A549 (cell line): ENCODE data around the gene PAK4. TPM values are rescaled to one million over a fixed set of nuclear protein-coding genes. Genes with fewer than 3 reads are reported as not detected.
A peak's percentile ranks its signal among the peaks of the same experiment; 100 is the strongest.

ENCODE experiments used
- ATAC-seq, 2 experiments: fragments of 200-7000 bp in 1 of 2; fragments of >200 bp in 1 of 2; cut with Nextera tagmentation in 1 of 2; cut with Tn5 transposase in 1 of 2; 3 replicates each; pipeline versions ENCODE4 v1.8.0 to v1.9.1; 2018 to 2020; ENCODE audit warnings: mild to moderate bottlenecking in 1 of 2, moderate library complexity in 1 of 2
- CTCF ChIA-PET: fragments of 300-600 bp; sonication (Branson Sonifier 250); formaldehyde crosslinking; extraction: SDS; loops from one replicate; lab custom pipeline; 2021; ENCODE audit warnings: antibody characterized with exemption, inconsistent platforms; lab: Yijun Ruan, JAX
- POLR2A ChIA-PET: fragments of 350-600 bp; formaldehyde crosslinking; extraction: SDS; loops from one replicate; lab custom pipeline; 2021; ENCODE audit warnings: antibody characterized with exemption, inconsistent platforms; lab: Yijun Ruan, JAX
- DNase-seq, 2 experiments: peaks; one replicate each; pipeline versions ENCODE4 v3.0.0 to v3.0.0-alpha.2; 2011 to 2016; ENCODE audit warnings: low read depth in 1 of 2, low spot score in 1 of 2
- FAIRE-seq: peaks from 2 replicates; lab custom pipeline; 2011; peaks lifted over from hg19 to GRCh38; lab: Jason Lieb, UNC
- H3K27ac ChIP-seq, 2 experiments: fragments of >200 bp; sonication (Bioruptor Twin); formaldehyde crosslinking; 3 replicates each; pipeline ENCODE4 v1.5.1; 2016 to 2017
- H3K4me1 ChIP-seq: fragments of >200 bp; sonication (Bioruptor Twin); formaldehyde crosslinking; 3 replicates; pipeline ENCODE4 v1.6.1; 2016
- H3K4me2 ChIP-seq: fragments of >200 bp; sonication (Bioruptor Twin); formaldehyde crosslinking; 3 replicates; pipeline ENCODE4 v1.6.1; 2016
- H3K4me3 ChIP-seq: fragments of >200 bp; sonication (Bioruptor Twin); formaldehyde crosslinking; 3 replicates; pipeline ENCODE4 v1.5.1; 2016
- H3K9me3 ChIP-seq: fragments of >200 bp; sonication (Bioruptor Twin); formaldehyde crosslinking; 3 replicates; pipeline ENCODE4 v1.6.1; 2016
- CHD2 ChIP-seq: fragments of 150-350 bp; IDR thresholded peaks from 2 replicates; pipeline ENCODE4 v1.6.1; 2014; ENCODE audit warnings: low read length; ENCODE audit not compliant: partially characterized antibody
- EHMT2 ChIP-seq: fragments of 200-600 bp; sonication (generic); IDR thresholded peaks from 2 replicates; pipeline ENCODE4 v1.6.1; 2016; ENCODE audit warnings: antibody characterized with exemption, low read depth, mild to moderate bottlenecking, moderate library complexity
- FOSL2 ChIP-seq, 2 experiments: fragments of 450-650 bp in 1 of 2; fragments of >200 bp in 1 of 2; sonication (Bioruptor Twin) in 1 of 2; formaldehyde crosslinking; IDR thresholded peaks; 2 replicates each; pipeline versions ENCODE4 v1.5.0 to v1.6.1; 2016 to 2020; ENCODE audit warnings: mild to moderate bottlenecking in 1 of 2, moderate library complexity in 1 of 2
- FOXS1 ChIP-seq: fragments of 250-450 bp; sonication (Bioruptor Pico); IDR thresholded peaks from 2 replicates; pipeline ENCODE4 v1.5.0; 2020; ENCODE audit warnings: mild to moderate bottlenecking, moderate library complexity
- HDAC2 ChIP-seq: fragments of 200-600 bp; sonication (generic); IDR thresholded peaks from 2 replicates; pipeline ENCODE4 v1.6.1; 2016
- RAD21 ChIP-seq, 2 experiments: fragments of >200 bp in 1 of 2; sonication (Bioruptor Twin) in 1 of 2; formaldehyde crosslinking in 1 of 2; IDR thresholded peaks in 1 of 2; conservative IDR thresholded peaks in 1 of 2; 2 replicates in 1 of 2; 3 replicates in 1 of 2; pipeline ENCODE4 v1.6.1; 2012 to 2018; ENCODE audit warnings: inconsistent platforms in 1 of 2
- REST ChIP-seq: fragments of 200-600 bp; sonication (generic); IDR thresholded peaks from 2 replicates; pipeline ENCODE4 v1.6.1; 2016; ENCODE audit warnings: antibody characterized with exemption, mild to moderate bottlenecking, moderate library complexity
- RFX5 ChIP-seq: fragments of 450-650 bp; IDR thresholded peaks from 2 replicates; pipeline ENCODE4 v1.7.1; 2014; ENCODE audit warnings: antibody characterized with exemption, mild to moderate bottlenecking, moderate library complexity
- RNF2 ChIP-seq: fragments of 200-600 bp; sonication (generic); IDR thresholded peaks from 2 replicates; pipeline ENCODE4 v1.6.1; 2016; ENCODE audit warnings: low read depth, mild to moderate bottlenecking, antibody characterized with exemption, moderate library complexity, borderline replicate concordance
- WGBS: methylation state at CpG from one replicate; pipeline ENCODE4 v1.1.6; 2017; ENCODE audit errors: missing lambda C conversion rate; 5-methylcytosine and 5-hydroxymethylcytosine counted together
- polyA plus RNA-seq, 4 experiments: library from polyadenylated mRNA; depleted of rRNA in 3 of 4; stranded (reverse); fragments of >200 nt; fragmentation: RNase III in 1 of 4; extraction: RNeasy Plus Mini Kit Qiagen cat#74134 plus additional on column Dnase treatment in 1 of 4; gene quantifications; 2 replicates in 3 of 4; 3 replicates in 1 of 4; pipeline ENCODE4 v1.2.3, GENCODE V29; 2011 to 2017

Gene PAK4
- polyA plus RNA-seq, 2 of the 4 experiments (the other 2 are of a cell fraction), result 42.9 to 84.2 TPM

DNA sequence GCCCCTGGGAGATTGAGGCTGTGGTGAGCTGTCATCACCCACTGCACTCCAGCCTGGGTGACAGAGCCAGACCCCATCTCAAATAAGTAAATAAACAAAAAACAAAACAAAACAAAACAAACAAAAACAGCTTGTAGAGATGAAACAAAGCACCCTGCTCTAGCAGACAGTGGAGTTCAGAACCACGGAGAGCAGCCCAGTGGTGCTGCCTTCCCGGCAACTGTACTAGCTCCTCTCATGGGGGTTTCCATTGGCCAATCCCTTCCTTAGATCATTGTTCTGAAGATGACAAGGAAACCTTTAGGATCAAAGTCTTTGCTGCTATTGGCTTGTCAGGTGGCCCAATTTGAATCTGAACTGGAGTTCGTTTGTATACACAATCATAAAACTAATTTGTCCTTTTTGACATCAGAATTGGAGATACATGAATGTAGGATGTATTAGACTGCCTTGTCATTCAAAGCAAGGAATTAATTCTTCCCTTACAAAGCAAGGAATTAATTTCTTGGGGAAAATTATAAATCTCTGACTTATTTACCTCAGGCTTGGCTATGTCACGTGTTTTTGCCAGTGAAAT, 98.2 kb downstream of the PAK4 start:
- Histone ChIP-seq H3K4me2 (no peak overlapping the region), H3K9me3 (no peaks in the 10 kb centered on the region; the same call in 2 of the 3 replicates), H3K27ac (no peak overlapping the region), H3K4me3 (no peak overlapping the region), H3K4me1 (no peaks in the 10 kb centered on the region)
- POLR2A ChIA-PET, result no interaction called here
- peak; percentile 86; the same call in 1 of the 2 replicates for TF ChIP-seq RFX5
- TF ChIP-seq FOXS1 (CRISPR knock-in tag), result 0 out of 2 replicates have a peak, but pooled peaks have one; percentile 45
- TF ChIP-seq EHMT2, result peak; percentile 96
- TF ChIP-seq RNF2, result peak; percentile 19; the same call in 1 of the 2 replicates
- TF ChIP-seq RAD21 (conservative IDR thresholded peaks at IDR 0.05 in 1 of 2, IDR thresholded peaks at IDR 0.05 in 1 of 2), result no peak
- TF ChIP-seq CHD2, result no peak
- peak; percentile 97 for TF ChIP-seq REST
- DNase-seq, result peak in 1 of 2 experiments; percentile 74
- CTCF ChIA-PET, result interaction anchor here (0.9 to 1.5 kb wide), 2 partner anchors 32 to 122 kb away, joined by 4 to 5 read pairs; no protein-coding TSS in a partner anchor
- WGBS, result 14% methylated on average over 4 of the region's 4 CpGs
- FAIRE-seq, result peak; percentile 79
- peak; percentile 72 to 84; a peak in 5 of 6 replicates for ATAC-seq

GRCh38 chr19:39224910-39225309, 99.3 kb downstream of the PAK4 start:
- DNase-seq, result peak in 1 of 2 experiments; percentile 49
- Histone ChIP-seq H3K4me3 (no peak overlapping the region), H3K4me1 (no peaks in the 10 kb centered on the region), H3K27ac (no peak overlapping the region), H3K9me3 (no peaks in the 10 kb centered on the region), H3K4me2 (no peak overlapping the region)
- no peak for TF ChIP-seq FOSL2 (IDR thresholded peaks at IDR 0.05)
- peak; percentile 44 for TF ChIP-seq FOSL2 (CRISPR knock-in tag; IDR thresholded peaks at IDR 0.05)
- no peak for TF ChIP-seq HDAC2
- TF ChIP-seq RAD21 (conservative IDR thresholded peaks at IDR 0.05 in 1 of 2, IDR thresholded peaks at IDR 0.05 in 1 of 2), result 0 out of 5 replicates have a peak, but pooled peaks of 1 of the 2 experiments have one; percentile 8
- peak in 1 of 2 experiments; percentile 14; a peak in 1 of 6 replicates for ATAC-seq
- FAIRE-seq, result no peak
- ChIA-PET POLR2A (no interaction called here), CTCF (interaction anchor here (0.8 to 2.2 kb wide), 8 partner anchors 9 to 822 kb away, joined by 3 to 9 read pairs (median 4); partner anchors contain the start of gene FAM98C)
- WGBS, result 19% methylated on average over 3 of the region's 3 CpGs

Other genes starting within 250 kb of the PAK4 start
- gene RINL, start 247.5 kb upstream of the PAK4 start, polyA plus RNA-seq (2011; rRNA removed), result 6.3 and 6.6 TPM in 2 replicates
- gene RINL, start 247.5 kb upstream of the PAK4 start, polyA plus RNA-seq (2017; fragmentation: RNase III; extraction: RNeasy Plus Mini Kit Qiagen cat#74134 plus additional on column Dnase treatment), result 2.9 to 3.5 TPM (median 3.1 TPM) in 3 replicates
- 28.6 and 31.5 TPM in 2 replicates for gene SIRT2, start 226.2 kb upstream of the PAK4 start, polyA plus RNA-seq (2011; rRNA removed)
- 28.3 to 30.4 TPM (median 30.4 TPM) in 3 replicates for gene SIRT2, start 226.2 kb upstream of the PAK4 start, polyA plus RNA-seq (2017; fragmentation: RNase III; extraction: RNeasy Plus Mini Kit Qiagen cat#74134 plus additional on column Dnase treatment)
- 25.6 and 35.0 TPM in 2 replicates for gene NFKBIB, start 225.8 kb upstream of the PAK4 start, polyA plus RNA-seq (2011; rRNA removed)
- 56.4 to 61.7 TPM (median 59.5 TPM) in 3 replicates for gene NFKBIB, start 225.8 kb upstream of the PAK4 start, polyA plus RNA-seq (2017; fragmentation: RNase III; extraction: RNeasy Plus Mini Kit Qiagen cat#74134 plus additional on column Dnase treatment)
- 0.40 and 0.68 TPM in 2 replicates for gene CCER2, start 213.6 kb upstream of the PAK4 start, polyA plus RNA-seq (2011; rRNA removed)
- 1.1 to 1.9 TPM (median 1.5 TPM) in 3 replicates for gene CCER2, start 213.6 kb upstream of the PAK4 start, polyA plus RNA-seq (2017; fragmentation: RNase III; extraction: RNeasy Plus Mini Kit Qiagen cat#74134 plus additional on column Dnase treatment)
- 46.1 and 46.7 TPM in 2 replicates for gene SARS2, start 195.0 kb upstream of the PAK4 start, polyA plus RNA-seq (2011; rRNA removed)
- 81.8 to 98.0 TPM (median 93.4 TPM) in 3 replicates for gene SARS2, start 195.0 kb upstream of the PAK4 start, polyA plus RNA-seq (2017; fragmentation: RNase III; extraction: RNeasy Plus Mini Kit Qiagen cat#74134 plus additional on column Dnase treatment)
- gene MRPS12, start 194.8 kb upstream of the PAK4 start, polyA plus RNA-seq (2011; rRNA removed), result 92.8 and 104 TPM in 2 replicates
- gene MRPS12, start 194.8 kb upstream of the PAK4 start, polyA plus RNA-seq (2017; fragmentation: RNase III; extraction: RNeasy Plus Mini Kit Qiagen cat#74134 plus additional on column Dnase treatment), result 198 to 217 TPM (median 213 TPM) in 3 replicates
- gene FBXO17, start 150.0 kb upstream of the PAK4 start, polyA plus RNA-seq (2011; rRNA removed), result 68.1 and 73.1 TPM in 2 replicates
- 98.5 to 112 TPM (median 111 TPM) in 3 replicates for gene FBXO17, start 150.0 kb upstream of the PAK4 start, polyA plus RNA-seq (2017; fragmentation: RNase III; extraction: RNeasy Plus Mini Kit Qiagen cat#74134 plus additional on column Dnase treatment)
- 13.4 and 15.2 TPM in 2 replicates for gene FBXO27, start 93.2 kb upstream of the PAK4 start, polyA plus RNA-seq (2011; rRNA removed)
- gene FBXO27, start 93.2 kb upstream of the PAK4 start, polyA plus RNA-seq (2017; fragmentation: RNase III; extraction: RNeasy Plus Mini Kit Qiagen cat#74134 plus additional on column Dnase treatment), result 12.5 to 17.5 TPM (median 14.2 TPM) in 3 replicates
- 0.06 and 0.08 TPM in 2 replicates for gene ACP7, start 41.4 kb upstream of the PAK4 start, polyA plus RNA-seq (2011; rRNA removed)
- 0.25 to 0.44 TPM (median 0.28 TPM) in 3 replicates for gene ACP7, start 41.4 kb upstream of the PAK4 start, polyA plus RNA-seq (2017; fragmentation: RNase III; extraction: RNeasy Plus Mini Kit Qiagen cat#74134 plus additional on column Dnase treatment)
- gene NCCRP1, start 71.2 kb downstream of the PAK4 start, polyA plus RNA-seq (2011; rRNA removed), result 0.90 and 1.1 TPM in 2 replicates
- gene NCCRP1, start 71.2 kb downstream of the PAK4 start, polyA plus RNA-seq (2017; fragmentation: RNase III; extraction: RNeasy Plus Mini Kit Qiagen cat#74134 plus additional on column Dnase treatment), result 0.71 to 1.1 TPM (median 0.99 TPM) in 3 replicates
- gene SYCN, start 78.5 kb downstream of the PAK4 start, polyA plus RNA-seq (2011; rRNA removed), result not detected in 2 replicates
- gene SYCN, start 78.5 kb downstream of the PAK4 start, polyA plus RNA-seq (2017; fragmentation: RNase III; extraction: RNeasy Plus Mini Kit Qiagen cat#74134 plus additional on column Dnase treatment), result not detected in 3 replicates
- gene IFNL3, start 119.2 kb downstream of the PAK4 start, polyA plus RNA-seq (2011; rRNA removed), result not detected in 2 replicates
- gene IFNL3, start 119.2 kb downstream of the PAK4 start, polyA plus RNA-seq (2017; fragmentation: RNase III; extraction: RNeasy Plus Mini Kit Qiagen cat#74134 plus additional on column Dnase treatment), result not detected in 3 replicates
- not detected in 2 replicates for gene IFNL4, start 123.1 kb downstream of the PAK4 start, polyA plus RNA-seq (2011; rRNA removed)
- gene IFNL4, start 123.1 kb downstream of the PAK4 start, polyA plus RNA-seq (2017; fragmentation: RNase III; extraction: RNeasy Plus Mini Kit Qiagen cat#74134 plus additional on column Dnase treatment), result not detected in 3 replicates
- not detected in 2 replicates for gene IFNL2, start 142.6 kb downstream of the PAK4 start, polyA plus RNA-seq (2011; rRNA removed)
- not detected in 3 replicates for gene IFNL2, start 142.6 kb downstream of the PAK4 start, polyA plus RNA-seq (2017; fragmentation: RNase III; extraction: RNeasy Plus Mini Kit Qiagen cat#74134 plus additional on column Dnase treatment)
- gene IFNL1, start 170.6 kb downstream of the PAK4 start, polyA plus RNA-seq (2011; rRNA removed), result not detected in 2 replicates
- gene IFNL1, start 170.6 kb downstream of the PAK4 start, polyA plus RNA-seq (2017; fragmentation: RNase III; extraction: RNeasy Plus Mini Kit Qiagen cat#74134 plus additional on column Dnase treatment), result not detected in 3 replicates
- 1.1 and 1.6 TPM in 2 replicates for gene LRFN1, start 195.1 kb downstream of the PAK4 start, polyA plus RNA-seq (2011; rRNA removed)
- 7.9 to 9.1 TPM (median 8.7 TPM) in 3 replicates for gene LRFN1, start 195.1 kb downstream of the PAK4 start, polyA plus RNA-seq (2017; fragmentation: RNase III; extraction: RNeasy Plus Mini Kit Qiagen cat#74134 plus additional on column Dnase treatment)
- gene GMFG, start 210.3 kb downstream of the PAK4 start, polyA plus RNA-seq (2011; rRNA removed), result 0.37 TPM in 1 of 2 replicates, not detected in the other
- gene GMFG, start 210.3 kb downstream of the PAK4 start, polyA plus RNA-seq (2017; fragmentation: RNase III; extraction: RNeasy Plus Mini Kit Qiagen cat#74134 plus additional on column Dnase treatment), result 0.47 TPM in 1 of 3 replicates, not detected in the others
- gene SAMD4B, start 216.6 kb downstream of the PAK4 start, polyA plus RNA-seq (2011; rRNA removed), result 82.1 and 101 TPM in 2 replicates
- 113 to 118 TPM (median 116 TPM) in 3 replicates for gene SAMD4B, start 216.6 kb downstream of the PAK4 start, polyA plus RNA-seq (2017; fragmentation: RNase III; extraction: RNeasy Plus Mini Kit Qiagen cat#74134 plus additional on column Dnase treatment)